ENCODE data around the gene KIF15.

DNA sequence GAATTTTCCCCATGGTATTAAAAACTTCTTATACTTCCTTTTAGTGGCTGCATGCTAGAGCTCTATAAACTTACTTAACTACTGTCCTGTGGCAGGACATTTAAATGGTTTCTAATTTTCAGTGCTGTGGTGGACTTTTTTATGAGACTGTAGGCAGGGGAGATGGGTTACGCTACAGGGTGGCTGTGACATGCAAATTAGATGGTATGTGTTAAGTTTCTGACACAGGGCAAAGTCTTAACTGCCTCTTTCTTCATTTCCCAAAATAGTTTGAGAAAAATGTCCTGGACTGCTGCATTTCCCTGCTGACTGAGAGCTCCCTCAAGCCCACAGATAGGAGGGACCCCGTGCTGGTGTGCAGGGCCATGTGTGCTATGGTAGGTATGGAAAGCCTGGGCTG is 134.8 kb downstream of the KIF15 start:
- TF ChIP-seq, protein P1, sequence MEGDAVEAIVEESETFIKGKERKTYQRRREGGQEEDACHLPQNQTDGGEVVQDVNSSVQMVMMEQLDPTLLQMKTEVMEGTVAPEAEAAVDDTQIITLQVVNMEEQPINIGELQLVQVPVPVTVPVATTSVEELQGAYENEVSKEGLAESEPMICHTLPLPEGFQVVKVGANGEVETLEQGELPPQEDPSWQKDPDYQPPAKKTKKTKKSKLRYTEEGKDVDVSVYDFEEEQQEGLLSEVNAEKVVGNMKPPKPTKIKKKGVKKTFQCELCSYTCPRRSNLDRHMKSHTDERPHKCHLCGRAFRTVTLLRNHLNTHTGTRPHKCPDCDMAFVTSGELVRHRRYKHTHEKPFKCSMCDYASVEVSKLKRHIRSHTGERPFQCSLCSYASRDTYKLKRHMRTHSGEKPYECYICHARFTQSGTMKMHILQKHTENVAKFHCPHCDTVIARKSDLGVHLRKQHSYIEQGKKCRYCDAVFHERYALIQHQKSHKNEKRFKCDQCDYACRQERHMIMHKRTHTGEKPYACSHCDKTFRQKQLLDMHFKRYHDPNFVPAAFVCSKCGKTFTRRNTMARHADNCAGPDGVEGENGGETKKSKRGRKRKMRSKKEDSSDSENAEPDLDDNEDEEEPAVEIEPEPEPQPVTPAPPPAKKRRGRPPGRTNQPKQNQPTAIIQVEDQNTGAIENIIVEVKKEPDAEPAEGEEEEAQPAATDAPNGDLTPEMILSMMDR (IDR thresholded peaks at IDR 0.05), result no peak
- TF ChIP-seq POLR2AphosphoS5 (IDR thresholded peaks at IDR 0.05), result no peak
